Coronary artery (tissue), 2 donors: ENCODE results near the gene PERM1.
"Not testable (repeated sequence)": the region's sequence is repeated elsewhere in the genome, so short reads cannot be mapped to it uniquely, and the experiment has no call there.

Source experiments
- DNase-seq: peaks from one replicate; pipeline ENCODE4 v3.0.0-alpha.2; 2017; ENCODE audit warnings: low spot score
- H3K27ac ChIP-seq, 2 donors: fragments of 200-600 bp; sonication (generic); one replicate each; pipeline ENCODE4 v1.5.1; 2016 to 2019
- H3K4me3 ChIP-seq: fragments of 200-600 bp; sonication (generic); 2 replicates; pipeline ENCODE4 v1.5.1; 2016; ENCODE audit warnings: mild to moderate bottlenecking, moderate library complexity
- TF ChIP-seq, protein P1 (sequence below): fragments of 200-600 bp; sonication (generic); IDR thresholded peaks from one replicate; pipeline ENCODE4 v1.5.1; 2019; ENCODE audit warnings: antibody characterized with exemption

PERM1 gene

DNA sequence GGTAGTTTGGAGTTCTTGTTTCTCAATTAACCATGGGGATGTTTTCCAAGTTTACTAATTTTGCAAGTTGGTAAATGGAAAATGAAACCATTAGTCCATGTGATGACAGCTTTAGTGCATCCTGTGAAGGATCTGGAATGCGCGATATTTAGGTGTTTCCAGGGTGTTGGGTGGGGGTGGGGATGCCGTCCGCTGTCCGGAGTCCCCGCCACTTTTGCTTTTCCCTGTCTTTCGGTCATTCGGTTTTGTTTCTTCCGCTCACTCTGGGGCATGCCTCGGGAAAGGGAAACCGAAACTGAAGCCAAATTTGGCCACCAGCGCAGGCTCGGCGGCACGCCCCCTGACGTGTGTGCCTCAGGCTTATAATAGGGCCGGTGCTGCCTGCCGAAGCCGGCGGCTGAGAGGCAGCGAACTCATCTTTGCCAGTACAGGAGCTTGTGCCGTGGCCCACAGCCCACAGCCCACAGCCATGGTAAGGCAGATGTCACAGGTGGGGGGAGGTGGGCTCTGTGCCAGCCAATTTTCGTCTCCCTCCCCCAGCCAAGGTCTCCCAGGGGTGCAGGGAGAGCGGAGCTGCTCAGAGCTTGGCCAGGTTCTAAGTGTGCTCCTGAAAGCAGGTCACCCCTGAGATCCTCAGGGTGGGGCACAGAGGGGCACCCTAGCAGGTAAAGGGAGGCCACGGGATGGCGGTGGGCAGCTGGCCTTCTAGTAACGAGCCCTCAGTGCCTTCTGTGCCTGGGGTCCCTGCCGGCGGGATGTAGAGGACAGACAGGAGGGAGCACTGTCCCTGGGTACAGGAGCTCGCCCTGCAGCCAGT is 31.4 kb upstream of the PERM1 start, which contains the start of gene ISG15:
TSS of gene ISG15 (plus strand) at position 393 of the 817 bp plus-strand sequence. CDS start at position 470, 77 bp downstream.
- DNase-seq = peak; percentile 95

DNA sequence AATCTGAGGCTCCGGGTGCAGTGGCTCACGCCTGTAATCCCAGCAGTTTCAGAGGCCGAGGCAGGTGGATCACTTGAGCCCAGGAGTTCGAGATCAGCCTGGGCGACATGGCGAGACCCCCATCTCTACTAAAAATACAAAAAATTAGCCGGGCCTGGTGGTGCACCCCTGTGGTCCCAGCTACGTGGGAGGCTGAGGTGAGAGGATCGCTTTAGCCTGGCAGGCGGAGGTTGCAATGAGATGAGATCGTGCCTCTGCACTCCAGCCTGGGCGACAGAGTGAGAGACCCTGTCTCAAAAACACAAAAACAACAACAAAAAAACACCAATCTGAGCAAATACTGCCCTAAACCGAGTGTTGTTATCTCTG is 30.8 kb upstream of the PERM1 start:
- not testable (repeated sequence) for DNase-seq
- H3K27ac ChIP-seq = peak overlapping the region; percentile 75 to 97

More for the DNA sequence above, 31.4 kb upstream of the PERM1 start, which contains the start of gene ISG15:
- TF ChIP-seq, protein P1, sequence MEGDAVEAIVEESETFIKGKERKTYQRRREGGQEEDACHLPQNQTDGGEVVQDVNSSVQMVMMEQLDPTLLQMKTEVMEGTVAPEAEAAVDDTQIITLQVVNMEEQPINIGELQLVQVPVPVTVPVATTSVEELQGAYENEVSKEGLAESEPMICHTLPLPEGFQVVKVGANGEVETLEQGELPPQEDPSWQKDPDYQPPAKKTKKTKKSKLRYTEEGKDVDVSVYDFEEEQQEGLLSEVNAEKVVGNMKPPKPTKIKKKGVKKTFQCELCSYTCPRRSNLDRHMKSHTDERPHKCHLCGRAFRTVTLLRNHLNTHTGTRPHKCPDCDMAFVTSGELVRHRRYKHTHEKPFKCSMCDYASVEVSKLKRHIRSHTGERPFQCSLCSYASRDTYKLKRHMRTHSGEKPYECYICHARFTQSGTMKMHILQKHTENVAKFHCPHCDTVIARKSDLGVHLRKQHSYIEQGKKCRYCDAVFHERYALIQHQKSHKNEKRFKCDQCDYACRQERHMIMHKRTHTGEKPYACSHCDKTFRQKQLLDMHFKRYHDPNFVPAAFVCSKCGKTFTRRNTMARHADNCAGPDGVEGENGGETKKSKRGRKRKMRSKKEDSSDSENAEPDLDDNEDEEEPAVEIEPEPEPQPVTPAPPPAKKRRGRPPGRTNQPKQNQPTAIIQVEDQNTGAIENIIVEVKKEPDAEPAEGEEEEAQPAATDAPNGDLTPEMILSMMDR = no peak
- peak within 1 kb of the TSS; percentile 75 to 97 for H3K27ac ChIP-seq
- peak within 1 kb of the TSS; percentile 80 for H3K4me3 ChIP-seq

DNA sequence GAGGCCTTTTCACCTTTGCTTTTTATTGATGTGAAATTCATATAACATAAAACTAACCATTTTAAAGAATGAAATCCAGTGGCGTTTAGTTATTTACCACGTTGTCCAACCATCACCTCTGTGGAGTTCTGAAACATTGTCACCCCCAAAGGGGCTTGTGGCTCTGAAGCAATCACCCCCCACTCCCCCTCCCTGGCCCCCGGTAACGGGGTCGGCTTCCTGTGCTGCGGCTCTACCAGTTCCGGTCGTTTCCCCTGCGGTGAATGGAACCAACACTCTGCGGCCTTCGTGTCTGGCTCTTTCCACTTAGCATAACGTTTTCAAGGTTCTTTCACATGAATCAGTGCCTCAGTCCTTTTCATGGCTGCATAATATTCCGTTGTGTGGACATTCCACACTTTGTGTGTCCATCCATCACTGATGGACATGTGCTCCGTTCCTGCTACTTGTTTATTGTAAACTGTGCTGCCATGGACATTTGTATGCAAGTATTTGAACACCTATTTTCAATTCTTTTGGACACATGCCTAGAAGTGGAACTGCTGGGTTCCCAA is 29.6 kb upstream of the PERM1 start:
- no peak for DNase-seq
- H3K27ac ChIP-seq = no peak overlapping the region
- TF ChIP-seq, protein P1 = no peak
- no peak overlapping the region for H3K4me3 ChIP-seq

More for the DNA sequence above, 30.8 kb upstream of the PERM1 start:
- peak overlapping the region; percentile 80 for H3K4me3 ChIP-seq

DNA sequence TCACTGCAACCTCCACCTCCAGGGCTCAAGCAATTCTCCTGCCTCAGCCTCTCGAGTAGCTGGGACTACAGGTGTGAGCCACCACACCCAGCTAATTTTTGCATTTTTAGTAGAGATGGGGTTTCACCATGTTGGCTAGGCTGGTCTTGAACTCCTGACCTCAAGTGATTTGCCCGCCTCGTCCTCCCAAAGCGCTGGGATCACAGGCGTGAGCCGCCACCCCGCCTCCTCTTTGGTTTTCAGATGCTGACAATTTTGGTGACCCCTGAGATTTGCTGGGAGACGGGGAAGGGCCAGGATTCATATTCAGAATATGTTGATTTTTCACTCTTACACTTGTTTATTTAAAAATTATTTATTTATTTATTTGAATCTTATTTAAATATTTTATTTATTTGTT is 28.2 kb upstream of the PERM1 start:
- not testable (repeated sequence) for H3K27ac ChIP-seq, DNase-seq

DNA sequence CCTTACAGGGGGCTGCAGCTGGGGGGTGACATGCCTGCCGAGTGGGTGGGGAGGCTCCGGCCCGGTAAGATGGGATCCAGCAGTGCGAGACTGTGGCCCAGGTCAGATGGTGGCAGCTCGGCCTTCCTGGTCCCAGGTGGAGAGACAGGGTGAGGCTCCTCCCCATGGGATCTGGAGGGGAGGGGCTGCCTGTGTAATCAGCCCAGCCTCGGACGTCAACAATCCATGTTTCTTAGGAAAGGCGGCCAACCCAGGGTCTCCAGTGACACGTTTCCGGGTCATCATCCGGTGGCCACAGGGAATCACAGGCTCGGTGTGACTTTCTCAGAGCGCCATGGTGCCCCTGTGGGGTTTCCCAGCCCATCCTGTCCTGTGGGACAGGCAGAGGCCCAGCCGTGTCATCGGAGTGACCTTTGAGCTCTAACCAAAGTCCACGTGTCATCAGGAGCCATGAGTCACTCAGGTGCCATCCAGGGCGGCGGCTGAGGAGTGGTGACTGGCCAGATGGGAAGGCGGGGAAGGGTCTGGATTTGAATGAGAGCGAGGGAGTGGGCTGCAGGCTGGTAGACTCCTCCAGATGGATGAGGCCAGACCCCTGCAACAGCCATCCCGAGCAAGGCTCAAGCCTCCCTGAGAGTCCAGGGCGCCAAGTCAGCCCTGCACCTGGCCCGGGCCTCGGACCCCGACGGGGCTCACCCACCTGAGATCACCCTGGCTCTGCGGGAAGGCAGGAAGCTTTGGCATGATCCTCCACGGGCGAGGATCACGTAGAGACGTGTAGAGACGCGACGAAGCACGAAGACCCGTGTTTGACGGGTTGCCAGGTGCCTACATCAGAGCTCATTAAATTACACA is 24.6 kb upstream of the PERM1 start:
- H3K27ac ChIP-seq = no peak overlapping the region
- peak; percentile 68 for DNase-seq
- TF ChIP-seq, protein P1 = no peak
- H3K4me3 ChIP-seq = no peak overlapping the region

More for the DNA sequence above, 28.2 kb upstream of the PERM1 start:
- not testable (repeated sequence) for H3K4me3 ChIP-seq

DNA sequence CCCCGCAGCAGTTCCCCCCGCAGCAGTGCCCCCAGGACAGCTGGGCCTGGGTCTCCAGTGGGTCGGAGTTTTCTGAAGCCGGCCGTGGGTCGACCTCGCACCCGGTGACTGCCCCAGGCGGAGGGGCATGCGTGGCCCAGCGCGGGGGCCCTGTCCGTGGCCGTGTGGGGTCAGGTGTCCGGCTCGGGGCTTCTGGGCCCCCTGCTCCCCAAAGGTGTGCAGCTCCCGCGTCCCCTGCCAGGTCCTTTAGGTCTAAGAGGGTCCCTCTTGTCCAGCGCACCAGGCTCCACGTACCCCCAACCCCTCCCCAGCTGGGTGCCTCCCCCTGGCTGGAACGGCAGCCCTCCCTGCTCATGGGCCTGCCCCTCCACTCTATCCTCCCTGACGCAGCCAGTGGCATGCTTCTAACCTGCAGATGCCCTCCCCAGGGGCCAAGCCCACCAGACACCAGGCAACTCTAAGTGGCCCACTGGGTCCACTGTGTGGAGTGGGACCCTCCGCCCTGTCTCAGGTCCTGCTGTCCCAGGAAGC is 23.9 kb upstream of the PERM1 start:
- Histone ChIP-seq H3K4me3 (no peak overlapping the region), H3K27ac (no peak overlapping the region)
- TF ChIP-seq, protein P1 = no peak
- DNase-seq = peak; percentile 71

DNA sequence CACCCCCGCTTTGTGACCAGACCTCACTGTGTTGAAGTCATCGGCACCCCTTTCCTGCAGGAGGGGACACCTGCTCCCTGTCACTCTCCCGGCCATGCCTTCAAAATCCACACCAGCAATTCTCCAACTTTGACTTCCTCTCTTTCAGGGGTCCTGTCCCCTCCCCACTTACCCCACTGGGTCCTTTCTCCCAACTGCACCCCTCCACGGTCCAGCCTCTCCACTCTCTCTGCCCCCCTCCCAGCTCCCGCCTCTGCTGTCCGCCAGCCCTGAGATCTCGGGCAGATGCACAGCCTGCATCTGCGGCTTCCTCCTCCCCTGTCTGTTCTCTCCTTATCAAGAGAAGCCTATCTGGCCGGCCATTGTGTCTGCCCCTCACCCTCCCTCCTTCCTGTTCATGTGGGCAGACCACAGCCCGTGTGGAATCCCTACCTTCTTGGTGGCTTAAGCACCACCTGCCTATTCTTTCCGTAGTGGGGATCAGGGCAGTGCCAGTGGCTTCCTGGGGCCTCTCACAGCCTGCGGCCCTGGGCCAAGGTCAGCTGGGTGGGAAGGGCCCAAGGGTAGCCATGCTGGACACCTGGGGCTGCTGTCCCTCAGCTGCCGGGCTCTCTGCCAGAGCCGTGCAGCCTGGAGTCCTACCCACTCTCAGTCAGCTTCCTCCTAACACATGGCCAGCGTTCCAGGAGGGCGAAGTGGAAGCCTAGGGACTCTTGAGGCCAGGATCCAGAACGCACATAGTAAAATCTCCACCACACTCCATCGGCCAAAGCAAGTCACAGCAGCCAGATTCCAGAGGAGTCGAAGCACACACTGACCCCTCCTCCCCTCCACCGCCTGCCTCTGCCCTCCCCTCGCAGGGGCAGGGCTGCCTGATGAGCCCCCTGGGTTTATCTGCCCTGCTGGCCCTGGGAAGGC is 23.1 kb upstream of the PERM1 start:
- H3K4me3 ChIP-seq = no peak overlapping the region
- peak; percentile 74 for DNase-seq
- TF ChIP-seq, protein P1 = no peak
- no peak overlapping the region for H3K27ac ChIP-seq
